A673 (cell line): ENCODE measurements around the gene TMEM59L. TPM values are rescaled to one million over a fixed set of nuclear protein-coding genes. Genes with fewer than 3 reads are reported as not detected.

Experiments used
- BruUV-seq: library from RNA; stranded (reverse); fragments of 400-500 nt; replicated peaks from 2 replicates; lab custom pipeline; 2021; lab: Mats Ljungman, UMichigan
- CTCF ChIA-PET: fragments of 300-600 bp; sonication (Branson Sonifier 250); formaldehyde crosslinking; loops from one replicate; lab custom pipeline; 2022; ENCODE audit warnings: antibody characterized with exemption; lab: Charles Lee
- POLR2A ChIA-PET: fragments of 300-600 bp; sonication (Branson Sonifier 250); formaldehyde crosslinking; loops from one replicate; lab custom pipeline; 2022; ENCODE audit warnings: antibody characterized with exemption; ENCODE audit not compliant: low non-redundant PET; lab: Charles Lee
- DNase-seq: peaks from one replicate; pipeline ENCODE4 v3.0.0-alpha.2; 2015; ENCODE audit warnings: low spot score
- H3K27ac ChIP-seq: fragments of 200-600 bp; sonication (generic); 2 replicates; pipeline ENCODE4 v1.5.1; 2016; ENCODE audit warnings: mixed run types, low read depth, mild to moderate bottlenecking, mixed read lengths, antibody characterized with exemption, low read length; ENCODE audit not compliant: poor library complexity, severe bottlenecking
- H3K27me3 ChIP-seq: fragments of 200-600 bp; sonication (generic); replicated peaks from 2 replicates; pipeline ENCODE4 v1.6.1; 2017; ENCODE audit warnings: mixed run types, low read depth, mild to moderate bottlenecking, mixed read lengths, antibody characterized with exemption, low read length; ENCODE audit not compliant: insufficient read depth, poor library complexity
- H3K36me3 ChIP-seq: fragments of 200-600 bp; sonication (generic); 2 replicates; pipeline ENCODE4 v1.6.1; 2016; ENCODE audit warnings: mixed run types, mild to moderate bottlenecking, mixed read lengths, antibody characterized with exemption, low read length; ENCODE audit not compliant: insufficient read depth, poor library complexity, severe bottlenecking
- H3K4me1 ChIP-seq: fragments of 200-600 bp; sonication (generic); 2 replicates; pipeline ENCODE4 v1.6.1; 2017; ENCODE audit warnings: mixed run types, mild to moderate bottlenecking, mixed read lengths, antibody characterized with exemption, low read length; ENCODE audit not compliant: insufficient read depth, poor library complexity, severe bottlenecking
- H3K4me3 ChIP-seq: fragments of 200-600 bp; sonication (generic); 2 replicates; pipeline ENCODE4 v1.5.1; 2016; ENCODE audit warnings: low read depth, mixed run types, mild to moderate bottlenecking, mixed read lengths, low read length; ENCODE audit not compliant: poor library complexity, severe bottlenecking
- H3K9me3 ChIP-seq: fragments of 200-600 bp; sonication (generic); 2 replicates; pipeline ENCODE4 v1.6.1; 2016; ENCODE audit warnings: mixed run types, low read depth, mild to moderate bottlenecking, mixed read lengths, antibody characterized with exemption, low read length; ENCODE audit not compliant: poor library complexity, severe bottlenecking
- EZH2 ChIP-seq: fragments of 200-600 bp; sonication (generic); IDR thresholded peaks from 2 replicates; pipeline ENCODE4 v1.6.1; 2017; ENCODE audit warnings: borderline replicate concordance, low read depth, mild to moderate bottlenecking, mixed read lengths, antibody characterized with exemption, low read length; ENCODE audit not compliant: poor library complexity, severe bottlenecking
- intact Hi-C: fragments of 100-400 bp; cut with micrococcal nuclease; formaldehyde crosslinking; loops from one replicate; pipeline ENCODE4 v1.10.0; 2022; ENCODE audit not compliant: unreplicated experiment
- total RNA-seq: library from RNA; stranded (reverse); gene quantifications from 2 replicates; pipeline ENCODE4 v1.2.3, GENCODE V29; 2021
- TF ChIP-seq, protein P1 (sequence below): fragments of 300-800, 200-600 bp; sonication (generic); conservative IDR thresholded peaks from 2 replicates; pipeline ENCODE4 v1.5.1; 2017; ENCODE audit warnings: low read depth, mild to moderate bottlenecking, antibody characterized with exemption, low read length, moderate library complexity, mixed read lengths

The TMEM59L gene
- total RNA-seq, 1 experiment from 2014 or later, result 9.3 TPM

- Histone ChIP-seq H3K36me3 (no peaks in the 10 kb centered on the region), H3K27ac (no peak overlapping the region), H3K4me3 (no peak overlapping the region), H3K9me3 (no peaks in the 10 kb centered on the region), H3K27me3 (no peaks in the 10 kb centered on the region), H3K4me1 (no peaks in the 10 kb centered on the region)
- POLR2A ChIA-PET, result no interaction called here
- no TSS peak for BruUV-seq
- intact Hi-C loops, result no loop called here
- CTCF ChIA-PET, result no interaction called here
- no peak for DNase-seq
- TF ChIP-seq EZH2, result no peak
- TF ChIP-seq, protein P1, sequence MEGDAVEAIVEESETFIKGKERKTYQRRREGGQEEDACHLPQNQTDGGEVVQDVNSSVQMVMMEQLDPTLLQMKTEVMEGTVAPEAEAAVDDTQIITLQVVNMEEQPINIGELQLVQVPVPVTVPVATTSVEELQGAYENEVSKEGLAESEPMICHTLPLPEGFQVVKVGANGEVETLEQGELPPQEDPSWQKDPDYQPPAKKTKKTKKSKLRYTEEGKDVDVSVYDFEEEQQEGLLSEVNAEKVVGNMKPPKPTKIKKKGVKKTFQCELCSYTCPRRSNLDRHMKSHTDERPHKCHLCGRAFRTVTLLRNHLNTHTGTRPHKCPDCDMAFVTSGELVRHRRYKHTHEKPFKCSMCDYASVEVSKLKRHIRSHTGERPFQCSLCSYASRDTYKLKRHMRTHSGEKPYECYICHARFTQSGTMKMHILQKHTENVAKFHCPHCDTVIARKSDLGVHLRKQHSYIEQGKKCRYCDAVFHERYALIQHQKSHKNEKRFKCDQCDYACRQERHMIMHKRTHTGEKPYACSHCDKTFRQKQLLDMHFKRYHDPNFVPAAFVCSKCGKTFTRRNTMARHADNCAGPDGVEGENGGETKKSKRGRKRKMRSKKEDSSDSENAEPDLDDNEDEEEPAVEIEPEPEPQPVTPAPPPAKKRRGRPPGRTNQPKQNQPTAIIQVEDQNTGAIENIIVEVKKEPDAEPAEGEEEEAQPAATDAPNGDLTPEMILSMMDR, result no peak
Measured at GRCh38 chr19:18651300-18651699, 38.6 kb downstream of the TMEM59L start.

GRCh38 chr19:18651733-18652132 is 39.1 kb downstream of the TMEM59L start:
- intact Hi-C loops, result no loop called here
- no peaks in the 10 kb centered on the region for H3K4me1 ChIP-seq
- no peaks in the 10 kb centered on the region for H3K36me3 ChIP-seq
- no peaks in the 10 kb centered on the region for H3K27me3 ChIP-seq
- no TSS peak for BruUV-seq
- no peak overlapping the region for H3K27ac ChIP-seq
- POLR2A ChIA-PET, result no interaction called here
- no peak for DNase-seq
- no peaks in the 10 kb centered on the region for H3K9me3 ChIP-seq
- H3K4me3 ChIP-seq, result no peak overlapping the region
- TF ChIP-seq EZH2, result no peak
- TF ChIP-seq, protein P1, result no peak
- CTCF ChIA-PET, result no interaction called here

DNA sequence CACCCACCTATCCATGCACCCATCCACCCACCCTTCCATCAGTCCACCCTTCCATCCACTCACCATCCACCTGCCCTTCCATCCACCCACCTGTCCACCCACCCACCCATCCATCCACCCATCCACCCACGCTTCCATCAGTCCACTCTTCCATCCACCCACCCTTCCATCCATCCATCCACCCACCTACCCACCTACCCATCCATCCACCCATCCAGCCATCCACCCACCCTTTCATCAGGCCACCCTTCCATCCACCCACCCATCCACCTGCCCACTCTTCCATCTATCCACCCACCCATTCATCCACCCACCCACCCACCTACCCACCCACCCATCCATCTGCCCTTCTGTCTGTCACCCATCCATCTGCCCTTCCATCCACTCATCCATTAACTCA is 41.2 kb downstream of the TMEM59L start:
- DNase-seq, result no peak
- BruUV-seq, result no TSS peak
- POLR2A ChIA-PET, result no interaction called here
- intact Hi-C loops, result no loop called here
- H3K4me1 ChIP-seq, result peaks cover 10% of the 10 kb centered on the region
- no peaks in the 10 kb centered on the region for H3K27me3 ChIP-seq
- no peak overlapping the region for H3K27ac ChIP-seq
- TF ChIP-seq, protein P1, result no peak
- TF ChIP-seq EZH2, result no peak
- H3K9me3 ChIP-seq, result no peaks in the 10 kb centered on the region
- no peak overlapping the region for H3K4me3 ChIP-seq
- CTCF ChIA-PET, result no interaction called here
- H3K36me3 ChIP-seq, result no peaks in the 10 kb centered on the region
